H9 (cell line): ENCODE results near the gene EFHD2. TPM values are rescaled to one million over a fixed set of nuclear protein-coding genes. Genes with fewer than 3 reads are reported as not detected.

ENCODE experiments used
- DNase-seq: peaks from one replicate; pipeline ENCODE4 v3.0.0-alpha.2; 2017
- H2AFZ ChIP-seq: one replicate; pipeline ENCODE4 v1.6.1; 2013; ENCODE audit warnings: mild to moderate bottlenecking, low read length, control low read depth, moderate library complexity
- H2AK5ac ChIP-seq: 2 replicates; pipeline ENCODE4 v1.6.1; 2013; ENCODE audit warnings: low read length, control low read depth, mixed read lengths; ENCODE audit not compliant: insufficient read length
- H2BK120ac ChIP-seq: one replicate; pipeline ENCODE4 v1.6.1; 2013; ENCODE audit warnings: low read depth, mild to moderate bottlenecking, low read length, control low read depth, inconsistent platforms; ENCODE audit not compliant: poor library complexity, severe bottlenecking
- H2BK12ac ChIP-seq: 2 replicates; pipeline ENCODE4 v1.6.1; 2013; ENCODE audit warnings: low read length, control low read depth, mixed read lengths, low read depth; ENCODE audit not compliant: insufficient read length
- H2BK15ac ChIP-seq: 2 replicates; pipeline ENCODE4 v1.6.1; 2013; ENCODE audit warnings: low read depth, low read length, control low read depth
- H2BK20ac ChIP-seq: one replicate; pipeline ENCODE4 v1.6.1; 2013; ENCODE audit warnings: low read depth, mild to moderate bottlenecking, low read length, control low read depth, inconsistent platforms; ENCODE audit not compliant: poor library complexity, severe bottlenecking
- H2BK5ac ChIP-seq: 2 replicates; pipeline ENCODE4 v1.6.1; 2013; ENCODE audit warnings: low read length, control low read depth, mixed read lengths; ENCODE audit not compliant: insufficient read length
- H3K14ac ChIP-seq: 2 replicates; pipeline ENCODE4 v1.6.1; 2013; ENCODE audit warnings: low read length, control low read depth; ENCODE audit not compliant: insufficient read depth
- H3K18ac ChIP-seq: 2 replicates; pipeline ENCODE4 v1.6.1; 2013; ENCODE audit warnings: low read depth, mild to moderate bottlenecking, mixed read lengths, low read length, control low read depth; ENCODE audit not compliant: insufficient read length
- H3K23ac ChIP-seq: 2 replicates; pipeline ENCODE4 v1.6.1; 2013; ENCODE audit warnings: low read length, control low read depth, mixed read lengths, low read depth; ENCODE audit not compliant: insufficient read length
- H3K23me2 ChIP-seq: 2 replicates; pipeline ENCODE4 v1.6.1; 2013; ENCODE audit warnings: low read depth, mild to moderate bottlenecking, mixed read lengths, low read length, control low read depth; ENCODE audit not compliant: insufficient read length, poor library complexity, severe bottlenecking
- H3K27ac ChIP-seq: 2 replicates; pipeline ENCODE4 v1.5.1; 2013; ENCODE audit warnings: low read length, control low read depth, mixed read lengths, low read depth; ENCODE audit not compliant: insufficient read length
- H3K27me3 ChIP-seq: 2 replicates; pipeline ENCODE4 v1.6.1; 2013; ENCODE audit warnings: low read length, control low read depth, inconsistent platforms; ENCODE audit not compliant: insufficient read depth
- H3K4ac ChIP-seq: 2 replicates; pipeline ENCODE4 v1.6.1; 2013; ENCODE audit warnings: low read depth, mild to moderate bottlenecking, control low read depth, inconsistent platforms, low read length, moderate library complexity
- H3K4me1 ChIP-seq: 2 replicates; pipeline ENCODE4 v1.6.1; 2013; ENCODE audit warnings: low read length, control low read depth, inconsistent platforms; ENCODE audit not compliant: insufficient read depth
- H3K4me2 ChIP-seq: 2 replicates; pipeline ENCODE4 v1.6.1; 2013; ENCODE audit warnings: low read length, control low read depth, mixed read lengths; ENCODE audit not compliant: insufficient read length, insufficient read depth
- H3K56ac ChIP-seq: 2 replicates; pipeline ENCODE4 v1.6.1; 2013; ENCODE audit warnings: low read depth, mild to moderate bottlenecking, mixed read lengths, low read length, control low read depth; ENCODE audit not compliant: insufficient read length
- H3K79me1 ChIP-seq: 2 replicates; pipeline ENCODE4 v1.6.1; 2013; ENCODE audit warnings: low read depth, mild to moderate bottlenecking, moderate library complexity, low read length, control low read depth, inconsistent platforms; ENCODE audit not compliant: insufficient read depth, poor library complexity, severe bottlenecking
- H3K79me2 ChIP-seq: 2 replicates; pipeline ENCODE4 v1.6.1; 2013; ENCODE audit warnings: low read length, control low read depth, inconsistent platforms; ENCODE audit not compliant: insufficient read depth
- H3K9ac ChIP-seq: 2 replicates; pipeline ENCODE4 v1.6.1; 2013; ENCODE audit warnings: low read length, control low read depth, mixed read lengths; ENCODE audit not compliant: insufficient read length; ENCODE audit errors: extremely low read depth
- H3K9me3 ChIP-seq: one replicate; pipeline ENCODE4 v1.6.1; 2013; ENCODE audit warnings: low read depth, low read length, inconsistent platforms; ENCODE audit not compliant: control insufficient read depth
- H3T11ph ChIP-seq: one replicate; pipeline ENCODE4 v1.6.1; 2013; ENCODE audit warnings: mild to moderate bottlenecking, low read length, control low read depth, inconsistent platforms
- H4K20me1 ChIP-seq: one replicate; pipeline ENCODE4 v1.6.1; 2013; ENCODE audit not compliant: control insufficient read depth, insufficient read length, insufficient read depth
- H4K5ac ChIP-seq: 2 replicates; pipeline ENCODE4 v1.6.1; 2013; ENCODE audit warnings: low read depth, mild to moderate bottlenecking, mixed read lengths, low read length, control low read depth; ENCODE audit not compliant: insufficient read length
- H4K8ac ChIP-seq: replicated peaks from 2 replicates; pipeline ENCODE4 v1.6.1; 2013; ENCODE audit warnings: low read length, control low read depth, mixed read lengths, low read depth; ENCODE audit not compliant: insufficient read length
- H4K91ac ChIP-seq: 2 replicates; pipeline ENCODE4 v1.6.1; 2013; ENCODE audit warnings: low read depth, mild to moderate bottlenecking, moderate library complexity, mixed read lengths, low read length, control low read depth; ENCODE audit not compliant: insufficient read length
- H3K27ac Mint-ChIP-seq, 3 experiments: 2 replicates in 2 of 3; 3 replicates in 1 of 3; pipeline ENCODE4 v1.8.0; 2020 to 2021; ENCODE audit warnings: mixed read lengths in 3 of 3, mild to moderate bottlenecking in 1 of 3, moderate library complexity in 1 of 3
- H3K27me3 Mint-ChIP-seq: 2 replicates; pipeline ENCODE4 v1.8.0; 2021; ENCODE audit warnings: low read depth, mild to moderate bottlenecking, moderate library complexity, mixed read lengths
- H3K36me3 Mint-ChIP-seq, 3 experiments: 2 replicates in 2 of 3; 3 replicates in 1 of 3; pipeline ENCODE4 v1.8.0; 2020 to 2021; ENCODE audit warnings: low read depth in 3 of 3, mixed read lengths in 3 of 3; ENCODE audit not compliant: insufficient read depth in 1 of 3
- H3K4me1 Mint-ChIP-seq, 2 experiments: 2 replicates each; pipeline ENCODE4 v1.8.0; 2020; ENCODE audit warnings: mixed read lengths in 2 of 2
- H3K4me3 Mint-ChIP-seq, 2 experiments: 2 replicates in 1 of 2; 3 replicates in 1 of 2; pipeline ENCODE4 v1.8.0; 2020 to 2021; ENCODE audit warnings: mild to moderate bottlenecking in 2 of 2, mixed read lengths in 2 of 2, moderate library complexity in 1 of 2
- H3K9me3 Mint-ChIP-seq, 2 experiments: 2 replicates in 1 of 2; 3 replicates in 1 of 2; pipeline ENCODE4 v1.8.0; 2020; ENCODE audit warnings: mild to moderate bottlenecking in 2 of 2, mixed read lengths in 2 of 2, moderate library complexity in 1 of 2
- WGBS: extraction: QIAGEN DNeasy Blood & Tissue Kit; methylation state at CpG from one replicate; pipeline ENCODE4 v1.1.7; 2013; ENCODE audit warnings: missing lambda C conversion rate, low lambda C conversion rate, mixed read lengths; ENCODE audit not compliant: insufficient read length; ENCODE audit errors: extremely low coverage; 5-methylcytosine and 5-hydroxymethylcytosine counted together
- total RNA-seq: library from RNA; stranded (reverse); gene quantifications from 2 replicates; pipeline ENCODE4 v1.2.1, GENCODE V29; 2021
- TF ChIP-seq, protein P1 (sequence below): fragments of 200-600 bp; sonication (generic); conservative IDR thresholded peaks from 3 replicates; pipeline ENCODE4 v1.8.0; 2021; ENCODE audit warnings: antibody characterized with exemption, mild to moderate bottlenecking

The EFHD2 gene
- total RNA-seq, 1 experiment from 2014 or later, result 16.5 TPM

DNA sequence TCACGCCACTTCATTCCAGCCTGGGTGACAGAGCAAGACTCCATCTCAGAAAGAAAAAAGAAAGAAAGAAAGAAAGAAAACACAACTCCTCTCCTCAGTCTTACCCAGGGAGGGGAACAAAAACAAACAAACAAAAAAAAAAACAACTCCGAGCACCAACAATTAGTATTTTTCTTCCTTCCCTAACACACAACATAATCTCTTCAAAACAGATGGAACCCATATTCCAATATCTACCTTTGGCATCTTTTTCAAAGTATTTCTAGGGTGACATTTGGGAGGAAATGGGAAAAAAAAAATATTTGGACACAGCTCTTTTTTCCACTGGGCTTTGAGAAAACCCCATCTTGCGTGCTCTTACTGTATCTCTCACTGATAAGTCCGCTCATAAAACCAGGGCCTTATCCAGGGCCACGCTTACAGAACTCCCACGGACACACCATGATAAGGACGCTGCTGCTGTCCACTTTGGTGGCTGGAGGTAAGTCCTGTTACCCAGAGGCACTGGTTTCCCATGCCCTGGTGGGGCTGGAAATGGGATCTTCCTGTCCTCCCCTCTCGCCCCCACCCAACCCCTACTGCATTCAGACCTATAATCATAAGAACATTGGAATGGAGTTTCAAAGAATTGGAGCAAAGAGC is 46.7 kb downstream of the EFHD2 start, which contains the start of gene CELA2A:
Gene CELA2A (plus strand): TSS at position 420 of the 642 bp plus-strand sequence. CDS start 22 bp downstream, at position 442.
- no peaks in the 10 kb centered on the region for H3K79me1 ChIP-seq
- no peak within 1 kb of the TSS for H3K4me3 Mint-ChIP-seq
- H2BK120ac ChIP-seq, result no peak within 1 kb of the TSS
- no peaks in the 10 kb centered on the region for H3K79me2 ChIP-seq
- H3K4me1 Mint-ChIP-seq, result peaks cover 11 to 20% of the 10 kb centered on the region in 2 experiments
- H4K91ac ChIP-seq, result no peak within 1 kb of the TSS
- H3K14ac ChIP-seq, result no peak within 1 kb of the TSS
- DNase-seq, result no peak
- H3K9me3 Mint-ChIP-seq, result no peaks in the 10 kb centered on the region
- H2AK5ac ChIP-seq, result no peak within 1 kb of the TSS
- H3K27me3 Mint-ChIP-seq, result no peaks in the 10 kb centered on the region; the same call in 1 of the 2 replicates
- H3T11ph ChIP-seq, result no peak within 1 kb of the TSS
- H3K18ac ChIP-seq, result no peak within 1 kb of the TSS
- H2BK5ac ChIP-seq, result no peak within 1 kb of the TSS
- H2AFZ ChIP-seq, result no peak within 1 kb of the TSS
- no peak within 1 kb of the TSS for H3K4me2 ChIP-seq
- no peak within 1 kb of the TSS for H3K23ac ChIP-seq
- H3K27ac Mint-ChIP-seq, result no peak within 1 kb of the TSS; a peak in 5 of 7 replicates
- no peak within 1 kb of the TSS for H2BK15ac ChIP-seq
- H3K56ac ChIP-seq, result no peak within 1 kb of the TSS
- H3K27me3 ChIP-seq, result no peaks in the 10 kb centered on the region
- H4K20me1 ChIP-seq, result no peaks in the 10 kb centered on the region
- H3K23me2 ChIP-seq, result no peaks in the 10 kb centered on the region
- no peaks in the 10 kb centered on the region for H3K4me1 ChIP-seq
- no peaks in the 10 kb centered on the region for H3K9me3 ChIP-seq
- H3K36me3 Mint-ChIP-seq, result no peaks in the 10 kb centered on the region
- H3K9ac ChIP-seq, result no peak within 1 kb of the TSS
- no peak within 1 kb of the TSS for H4K5ac ChIP-seq
- H3K4ac ChIP-seq, result no peak within 1 kb of the TSS
- WGBS, result no CpG with 5 or more reads among the region's 8 CpGs
- TF ChIP-seq, protein P1, sequence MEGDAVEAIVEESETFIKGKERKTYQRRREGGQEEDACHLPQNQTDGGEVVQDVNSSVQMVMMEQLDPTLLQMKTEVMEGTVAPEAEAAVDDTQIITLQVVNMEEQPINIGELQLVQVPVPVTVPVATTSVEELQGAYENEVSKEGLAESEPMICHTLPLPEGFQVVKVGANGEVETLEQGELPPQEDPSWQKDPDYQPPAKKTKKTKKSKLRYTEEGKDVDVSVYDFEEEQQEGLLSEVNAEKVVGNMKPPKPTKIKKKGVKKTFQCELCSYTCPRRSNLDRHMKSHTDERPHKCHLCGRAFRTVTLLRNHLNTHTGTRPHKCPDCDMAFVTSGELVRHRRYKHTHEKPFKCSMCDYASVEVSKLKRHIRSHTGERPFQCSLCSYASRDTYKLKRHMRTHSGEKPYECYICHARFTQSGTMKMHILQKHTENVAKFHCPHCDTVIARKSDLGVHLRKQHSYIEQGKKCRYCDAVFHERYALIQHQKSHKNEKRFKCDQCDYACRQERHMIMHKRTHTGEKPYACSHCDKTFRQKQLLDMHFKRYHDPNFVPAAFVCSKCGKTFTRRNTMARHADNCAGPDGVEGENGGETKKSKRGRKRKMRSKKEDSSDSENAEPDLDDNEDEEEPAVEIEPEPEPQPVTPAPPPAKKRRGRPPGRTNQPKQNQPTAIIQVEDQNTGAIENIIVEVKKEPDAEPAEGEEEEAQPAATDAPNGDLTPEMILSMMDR, result no peak
- H2BK12ac ChIP-seq, result no peak within 1 kb of the TSS
- H3K27ac ChIP-seq, result no peak within 1 kb of the TSS
- no peak within 1 kb of the TSS for H2BK20ac ChIP-seq
- no peak within 1 kb of the TSS for H4K8ac ChIP-seq
